Measurements from ENCODE around the gene TGFB1I1.

Gene TGFB1I1

GRCh38 chr16:31455601-31456314, 16.2 kb upstream of the TGFB1I1 start:
- TF ChIP-seq ZFP30 (CRISPR knock-in tag; IDR thresholded peaks at IDR 0.05) (no peak), ZC3H10 (CRISPR knock-in tag; IDR thresholded peaks at IDR 0.05) (no peak), POU6F1 (CRISPR knock-in tag; IDR thresholded peaks at IDR 0.05; ENCODE audit: borderline replicate concordance, low read depth) (no peak), CSDC2 (CRISPR knock-in tag; IDR thresholded peaks at IDR 0.05) (no peak), SNAI2 (CRISPR knock-in tag; IDR thresholded peaks at IDR 0.05) (no peak), CREB5 (CRISPR knock-in tag; IDR thresholded peaks at IDR 0.05; ENCODE audit: low read depth) (no peak), PPARA (CRISPR knock-in tag; IDR thresholded peaks at IDR 0.05; ENCODE audit: borderline replicate concordance) (no peak), GLIS3 (CRISPR knock-in tag; IDR thresholded peaks at IDR 0.05) (no peak), ESRRG (CRISPR knock-in tag; IDR thresholded peaks at IDR 0.05) (no peak), ZFP3 (CRISPR knock-in tag; IDR thresholded peaks at IDR 0.05) (no peak), OSR1 (CRISPR knock-in tag; IDR thresholded peaks at IDR 0.05) (no peak), PATZ1 (CRISPR knock-in tag; IDR thresholded peaks at IDR 0.05; ENCODE audit: borderline replicate concordance) (no peak), BACH2 (CRISPR knock-in tag; IDR thresholded peaks at IDR 0.05; ENCODE audit: borderline replicate concordance) (no peak), ISL1 (CRISPR knock-in tag; IDR thresholded peaks at IDR 0.05) (no peak), ZNF70 (CRISPR knock-in tag; IDR thresholded peaks at IDR 0.05) (no peak), TOX (CRISPR knock-in tag; IDR thresholded peaks at IDR 0.05; ENCODE audit: borderline replicate concordance) (no peak), TSHZ2 (CRISPR knock-in tag; IDR thresholded peaks at IDR 0.05) (no peak)

GRCh38 chr16:31456988-31457360, 15.0 kb upstream of the TGFB1I1 start:
- ATAC-seq: no peak
- TF ChIP-seq CREB5 (CRISPR knock-in tag; IDR thresholded peaks at IDR 0.05; ENCODE audit: low read depth): no peak
- no peak for TF ChIP-seq CSDC2 (CRISPR knock-in tag; IDR thresholded peaks at IDR 0.05)
- no peak for TF ChIP-seq ESRRG (CRISPR knock-in tag; IDR thresholded peaks at IDR 0.05)
- TF ChIP-seq TCF4 (CRISPR knock-in tag; IDR thresholded peaks at IDR 0.05; ENCODE audit: borderline replicate concordance): no peak
- TF ChIP-seq CSRNP3 (CRISPR knock-in tag; IDR thresholded peaks at IDR 0.05): no peak
- no peak for TF ChIP-seq ZNF565 (CRISPR knock-in tag; conservative IDR thresholded peaks at IDR 0.05; ENCODE audit: low read depth)
- no peak for TF ChIP-seq ZFP30 (CRISPR knock-in tag; IDR thresholded peaks at IDR 0.05)
- no peak for TF ChIP-seq TSHZ2 (CRISPR knock-in tag; IDR thresholded peaks at IDR 0.05)
- TF ChIP-seq RARB (CRISPR knock-in tag; IDR thresholded peaks at IDR 0.05): no peak
- TF ChIP-seq ZFP3 (CRISPR knock-in tag; IDR thresholded peaks at IDR 0.05): no peak
- no peak for TF ChIP-seq OSR1 (CRISPR knock-in tag; IDR thresholded peaks at IDR 0.05)
- TF ChIP-seq ZC3H10 (CRISPR knock-in tag; IDR thresholded peaks at IDR 0.05): no peak
- no peak for TF ChIP-seq TOX (CRISPR knock-in tag; IDR thresholded peaks at IDR 0.05; ENCODE audit: borderline replicate concordance)
- TF ChIP-seq GLIS3 (CRISPR knock-in tag; IDR thresholded peaks at IDR 0.05): no peak

More at GRCh38 chr16:31455601-31456314, 16.2 kb upstream of the TGFB1I1 start:
- no peak for ATAC-seq
